Measurements from ENCODE around the gene SH3TC1. TPM values are rescaled to one million over a fixed set of nuclear protein-coding genes. Genes with fewer than 3 reads are reported as not detected.

The SH3TC1 gene
- total and polyA plus RNA-seq, 2 of the 13 experiments (the other 11 are each of a cell fraction or from before 2014, with no cell fraction given): 14.9 to 21.8 TPM

- Histone ChIP-seq H3K9me3 (ENCODE audit: low read length) (peaks cover 5% of the 10 kb centered on the region; the same call in 1 of the 2 replicates), H3K79me2 (ENCODE audit: insufficient read depth, low read length) (no peaks in the 10 kb centered on the region), H2AFZ (ENCODE audit: low read length) (no peak overlapping the region), H3K9ac (ENCODE audit: insufficient read depth, low read depth, low read length) (no peak overlapping the region), H3K36me3 (replicated peaks in 1 of 2; ENCODE audit: control insufficient read depth in 1 of 2, insufficient read depth in 2 of 2, low read length in 2 of 2) (no peaks in the 10 kb centered on the region), H4K20me1 (ENCODE audit: insufficient read depth, low read length) (no peaks in the 10 kb centered on the region), H3K27ac (ENCODE audit: extremely low read length, insufficient read depth, low read length) (no peak overlapping the region), H3K4me1 (ENCODE audit: insufficient read depth, low read length) (no peaks in the 10 kb centered on the region), H3K4me3 (replicated peaks in 1 of 3; ENCODE audit: insufficient read depth in 1 of 3, low read depth in 2 of 3, low read length in 3 of 3) (no peak overlapping the region), H3K4me2 (ENCODE audit: low read depth, low read length) (no peak overlapping the region), H3K27me3 (ENCODE audit: control insufficient read depth in 1 of 2, insufficient read depth in 2 of 2, low read length in 2 of 2) (peaks cover 8 to 56% of the 10 kb centered on the region in 2 experiments; a peak in 3 of 5 replicates)
- in situ Hi-C loops (cut with HindIII; ENCODE audit: extremely low pct_ligation_motif_present, low pct_unique_long_range_greater_than_20kb) (loop anchor here (10.0 kb wide), 1 partner anchor 237 kb away; no protein-coding TSS in a partner anchor), intact Hi-C loops (cut with micrococcal nuclease; ENCODE audit: unreplicated experiment) (no loop called here)
- CTCF ChIA-PET (ENCODE audit: low intra/inter-chr PET ratio, low total read pairs): no interaction called here
- 0% methylated on average over 2 of the region's 2 CpGs for WGBS (ENCODE audit: low lambda C conversion rate)
- no peak for FAIRE-seq
- no peak for ATAC-seq
- POLR2A ChIA-PET: no interaction called here
- no TSS peak for BruUV-seq (replicated peaks)
- no peak for DNase-seq (ENCODE audit: low spot score)
- TF ChIP-seq ZNF780A (CRISPR knock-in tag; IDR thresholded peaks at IDR 0.05) (no peak), ZBTB42 (CRISPR knock-in tag; IDR thresholded peaks at IDR 0.05) (no peak), ZMYM2 (CRISPR knock-in tag; IDR thresholded peaks at IDR 0.05) (no peak), FOXA1 (IDR thresholded peaks at IDR 0.05) (no peak), FOXA1 (CRISPR knock-in tag; IDR thresholded peaks at IDR 0.05) (no peak), ZGPAT (CRISPR knock-in tag; IDR thresholded peaks at IDR 0.05) (no peak), PRPF4 (IDR thresholded peaks at IDR 0.05; ENCODE audit: low read depth, low read length, poor library complexity, severe bottlenecking) (no peak), FOSL1 (CRISPR knock-in tag; IDR thresholded peaks at IDR 0.05; ENCODE audit: borderline replicate concordance) (no peak), PBX2 (CRISPR knock-in tag; IDR thresholded peaks at IDR 0.05) (no peak), PAXIP1 (CRISPR knock-in tag; conservative IDR thresholded peaks at IDR 0.05) (no peak), KIAA2018 (CRISPR knock-in tag; IDR thresholded peaks at IDR 0.05; ENCODE audit: borderline replicate concordance) (no peak)
These were observed 31.3 kb upstream of the SH3TC1 start for GRCh38 chr4:8167815-8168214.

Data from HepG2 (cell line).